Measurements from ENCODE around the gene MRPS11. TPM values are rescaled to one million over a fixed set of nuclear protein-coding genes. Genes with fewer than 3 reads are reported as not detected.

The MRPS11 gene
- total RNA-seq, 6 donors from 2014 or later: 12.9 to 53.4 (median 34.7) TPM

DNA sequence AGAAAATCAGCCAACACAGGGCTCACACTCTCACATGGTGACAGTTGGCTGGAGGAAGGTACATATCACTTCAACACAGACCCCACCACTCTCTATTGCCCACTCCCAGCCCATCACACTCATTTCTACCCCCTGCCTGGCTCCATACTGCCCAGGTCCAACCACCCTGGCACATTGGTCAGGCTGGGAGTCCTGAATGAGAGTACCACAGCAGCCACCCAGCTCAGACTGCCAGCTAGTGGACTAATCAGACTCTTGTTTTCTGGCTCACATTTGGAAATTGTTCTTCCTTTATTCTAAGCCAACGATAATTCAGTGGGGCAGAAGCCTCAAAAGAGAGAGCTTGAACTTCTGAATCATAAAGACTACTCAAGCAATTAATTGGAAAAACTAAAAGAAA is 20.3 kb upstream of the MRPS11 start:
- Histone ChIP-seq H3K36me3 (no peaks in the 10 kb centered on the region), H3K27ac (no peak overlapping the region), H3K4me3 (no peak overlapping the region), H3K9me3 (peaks cover 0 to 8% (median 3%) of the 10 kb centered on the region in 4 donors), H3K4me1 (no peaks in the 10 kb centered on the region), H3K27me3 (no peaks in the 10 kb centered on the region)
- 85 to 94% methylated on average over 1 of the region's 1 CpG for WGBS, 2 donors
- TF ChIP-seq EP300 (IDR thresholded peaks at IDR 0.05): no peak
- TF ChIP-seq POLR2A (IDR thresholded peaks at IDR 0.05): no peak
- TF ChIP-seq POLR2AphosphoS5 (IDR thresholded peaks at IDR 0.05): no peak
- TF ChIP-seq, protein P1, sequence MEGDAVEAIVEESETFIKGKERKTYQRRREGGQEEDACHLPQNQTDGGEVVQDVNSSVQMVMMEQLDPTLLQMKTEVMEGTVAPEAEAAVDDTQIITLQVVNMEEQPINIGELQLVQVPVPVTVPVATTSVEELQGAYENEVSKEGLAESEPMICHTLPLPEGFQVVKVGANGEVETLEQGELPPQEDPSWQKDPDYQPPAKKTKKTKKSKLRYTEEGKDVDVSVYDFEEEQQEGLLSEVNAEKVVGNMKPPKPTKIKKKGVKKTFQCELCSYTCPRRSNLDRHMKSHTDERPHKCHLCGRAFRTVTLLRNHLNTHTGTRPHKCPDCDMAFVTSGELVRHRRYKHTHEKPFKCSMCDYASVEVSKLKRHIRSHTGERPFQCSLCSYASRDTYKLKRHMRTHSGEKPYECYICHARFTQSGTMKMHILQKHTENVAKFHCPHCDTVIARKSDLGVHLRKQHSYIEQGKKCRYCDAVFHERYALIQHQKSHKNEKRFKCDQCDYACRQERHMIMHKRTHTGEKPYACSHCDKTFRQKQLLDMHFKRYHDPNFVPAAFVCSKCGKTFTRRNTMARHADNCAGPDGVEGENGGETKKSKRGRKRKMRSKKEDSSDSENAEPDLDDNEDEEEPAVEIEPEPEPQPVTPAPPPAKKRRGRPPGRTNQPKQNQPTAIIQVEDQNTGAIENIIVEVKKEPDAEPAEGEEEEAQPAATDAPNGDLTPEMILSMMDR (IDR thresholded peaks at IDR 0.05): no peak
- no peak for DNase-seq
- ATAC-seq (ENCODE audit: low FRiP score in 2 of 2): no peak

DNA sequence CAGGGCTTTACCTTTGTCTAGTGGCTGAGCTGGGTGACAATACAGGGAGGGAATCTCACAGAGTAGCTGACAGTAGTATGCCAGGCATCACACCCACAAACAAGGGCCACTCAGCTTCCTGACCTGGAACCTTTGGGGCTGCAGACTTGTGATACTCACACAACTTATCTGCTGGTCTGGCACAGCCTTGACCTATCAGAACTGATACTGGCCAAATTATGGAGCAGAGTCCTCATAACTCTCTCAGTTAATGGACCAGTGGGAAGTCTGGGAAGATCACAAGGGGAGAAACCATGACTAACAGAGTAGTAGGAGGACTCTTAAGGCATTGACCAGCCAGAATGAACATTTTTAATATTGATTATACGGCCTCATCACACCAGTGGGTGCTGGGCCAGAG is 19.8 kb upstream of the MRPS11 start:
- H3K27me3 ChIP-seq: no peaks in the 10 kb centered on the region
- no peak for DNase-seq
- peaks cover 0 to 8% (median 3%) of the 10 kb centered on the region in 4 donors for H3K9me3 ChIP-seq
- H3K27ac ChIP-seq: no peak overlapping the region
- ATAC-seq (ENCODE audit: low FRiP score in 2 of 2): no peak
- 83 to 91% methylated on average over 1 of the region's 1 CpG for WGBS, 2 donors
- H3K4me1 ChIP-seq: no peaks in the 10 kb centered on the region
- H3K36me3 ChIP-seq: no peaks in the 10 kb centered on the region
- TF ChIP-seq POLR2A (IDR thresholded peaks at IDR 0.05): no peak
- TF ChIP-seq POLR2AphosphoS5 (IDR thresholded peaks at IDR 0.05): no peak
- TF ChIP-seq, protein P1 (IDR thresholded peaks at IDR 0.05): no peak
- no peak for TF ChIP-seq EP300 (IDR thresholded peaks at IDR 0.05)
- H3K4me3 ChIP-seq: no peak overlapping the region

DNA sequence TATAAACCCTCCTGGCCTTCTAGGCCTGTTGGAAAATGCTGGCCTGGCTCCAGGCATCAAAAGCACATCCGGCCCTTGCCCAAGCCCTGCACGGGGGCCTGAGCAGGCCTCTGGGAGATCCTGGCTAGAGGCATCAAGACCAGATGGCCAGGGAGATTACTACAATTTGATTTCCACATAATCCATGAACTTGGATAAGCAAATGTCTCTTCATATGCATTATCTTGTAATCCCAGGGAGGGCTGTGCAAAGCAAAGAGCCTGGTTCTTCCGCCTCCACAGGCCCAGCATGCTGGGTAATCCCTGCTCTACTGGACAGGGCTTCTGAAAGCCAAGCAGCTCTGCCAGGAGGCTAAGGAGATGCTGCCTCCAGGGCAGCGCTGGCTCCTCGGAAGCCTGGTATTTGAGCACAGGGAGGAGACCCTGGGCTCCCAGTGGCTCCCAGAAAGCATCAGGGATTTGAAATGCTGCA is 18.5 kb upstream of the MRPS11 start:
- TF ChIP-seq POLR2AphosphoS5 (IDR thresholded peaks at IDR 0.05): no peak
- no peak for TF ChIP-seq POLR2A (IDR thresholded peaks at IDR 0.05)
- TF ChIP-seq EP300 (IDR thresholded peaks at IDR 0.05): no peak
- TF ChIP-seq, protein P1 (IDR thresholded peaks at IDR 0.05): no peak
- Histone ChIP-seq H3K36me3 (no peaks in the 10 kb centered on the region), H3K27ac (no peak overlapping the region), H3K4me1 (no peaks in the 10 kb centered on the region), H3K9me3 (no peaks in the 10 kb centered on the region), H3K27me3 (no peaks in the 10 kb centered on the region), H3K4me3 (no peak overlapping the region)
- no peak for ATAC-seq (ENCODE audit: low FRiP score in 2 of 2)
- 88 to 100% methylated on average over 2 to 5 of the region's 5 CpGs for WGBS, 2 donors
- DNase-seq: no peak

DNA sequence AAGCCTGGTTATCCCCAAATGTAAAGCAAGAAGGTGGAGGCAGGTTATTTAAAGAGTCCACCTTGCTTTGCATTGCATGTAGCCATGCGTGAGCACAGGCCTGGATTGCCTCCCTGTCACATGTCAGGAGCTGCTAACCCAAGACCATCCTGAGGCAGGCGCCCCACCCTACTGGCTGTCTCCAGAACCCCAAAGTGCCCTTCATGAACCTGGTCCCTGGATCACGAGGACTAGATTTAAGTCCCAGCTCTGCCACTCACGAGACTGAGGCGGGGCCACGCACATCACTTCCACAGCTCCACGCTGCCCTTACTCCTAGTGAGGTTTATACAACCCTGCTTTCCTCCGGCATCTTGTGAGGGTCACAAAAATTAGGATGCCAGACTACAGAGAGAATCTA is 17.9 kb upstream of the MRPS11 start:
- DNase-seq: no peak
- Histone ChIP-seq H3K36me3 (no peaks in the 10 kb centered on the region), H3K27me3 (no peaks in the 10 kb centered on the region), H3K9me3 (no peaks in the 10 kb centered on the region), H3K4me1 (peaks cover 0 to 2% (median under 1%) of the 10 kb centered on the region in 4 donors), H3K27ac (no peak overlapping the region), H3K4me3 (no peak overlapping the region)
- TF ChIP-seq POLR2AphosphoS5 (IDR thresholded peaks at IDR 0.05) (no peak), EP300 (IDR thresholded peaks at IDR 0.05) (no peak), POLR2A (IDR thresholded peaks at IDR 0.05) (no peak)
- TF ChIP-seq, protein P1 (IDR thresholded peaks at IDR 0.05): no peak
- 81 to 89% methylated on average over 6 to 8 of the region's 8 CpGs for WGBS, 2 donors
- ATAC-seq (ENCODE audit: low FRiP score in 2 of 2): no peak

DNA sequence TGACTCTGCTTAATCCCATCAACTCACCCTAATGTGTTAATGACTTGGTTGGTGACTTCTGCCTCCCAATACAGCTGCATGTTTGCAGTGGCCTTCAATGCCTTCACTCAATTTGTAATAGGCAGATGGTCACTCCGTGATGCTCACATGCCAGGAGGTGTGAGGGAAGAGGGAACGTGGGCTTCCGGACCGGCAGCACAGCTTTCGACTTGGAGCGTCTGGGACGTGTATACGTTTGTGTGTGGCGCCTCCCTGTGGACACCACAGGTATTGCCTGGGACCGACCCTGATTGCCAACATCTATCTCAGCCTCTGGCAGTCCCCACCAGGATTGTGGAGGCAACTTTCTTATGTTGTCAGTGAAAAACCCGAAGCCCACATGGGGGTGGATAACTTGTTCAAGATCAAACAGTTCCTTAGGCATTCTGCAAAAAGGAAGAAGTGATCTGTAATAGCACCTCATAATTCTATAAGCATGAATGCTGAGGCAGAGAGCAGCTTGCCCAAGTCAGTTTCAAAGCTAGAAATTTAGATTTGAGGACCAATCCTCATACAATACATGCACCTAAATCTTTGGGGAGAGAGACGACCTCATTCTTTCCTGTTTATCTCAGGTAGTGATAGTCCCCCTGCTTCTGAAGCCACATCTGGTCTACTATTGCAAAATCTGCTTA is 17.2 kb upstream of the MRPS11 start:
- no peak overlapping the region for H3K4me3 ChIP-seq
- TF ChIP-seq POLR2A (IDR thresholded peaks at IDR 0.05): no peak
- TF ChIP-seq, protein P1 (IDR thresholded peaks at IDR 0.05): peak; percentile 31 to 58 (median 52)
- H3K9me3 ChIP-seq: no peaks in the 10 kb centered on the region
- H3K4me1 ChIP-seq: peaks cover 0 to 7% (median 7%) of the 10 kb centered on the region in 4 donors
- DNase-seq (peak in 1 of 2 donors; percentile 42), ATAC-seq (ENCODE audit: low FRiP score in 2 of 2) (peak in 1 of 2 donors; percentile 60)
- H3K27me3 ChIP-seq: no peaks in the 10 kb centered on the region
- H3K27ac ChIP-seq: no peak overlapping the region
- 4 to 17% methylated on average over 3 to 12 of the region's 12 CpGs for WGBS, 2 donors
- H3K36me3 ChIP-seq: no peaks in the 10 kb centered on the region

Data from upper lobe of left lung (tissue), 6 donors.